Spleen (tissue), 11 donors: ENCODE results near the gene GAL3ST1. TPM values are rescaled to one million over a fixed set of nuclear protein-coding genes. Genes with fewer than 3 reads are reported as not detected.

Experiments
- DNase-seq: peaks from one replicate; pipeline ENCODE4 v3.0.0-alpha.2; 2020
- H3K27ac ChIP-seq, 8 donors: fragments of 200-600 bp; sonication (generic) in 7 of 8; 1 replicate in 4 of 8; 2 replicates in 4 of 8; pipeline versions ENCODE4 v1.5.0 to v1.8.0; 2016 to 2021; ENCODE audit warnings: inconsistent platforms in 4 of 8, mild to moderate bottlenecking in 4 of 8, moderate library complexity in 1 of 8
- H3K27me3 ChIP-seq, 7 donors: fragments of 200-600 bp; sonication (generic) in 6 of 7; replicated peaks in 1 of 7; 1 replicate in 4 of 7; 2 replicates in 3 of 7; pipeline versions ENCODE4 v1.5.0 to v1.8.0; 2016 to 2021; ENCODE audit warnings: inconsistent platforms in 3 of 7, mild to moderate bottlenecking in 1 of 7
- H3K36me3 ChIP-seq, 6 donors: fragments of 200-600 bp; sonication (generic) in 5 of 6; 1 replicate in 4 of 6; 2 replicates in 2 of 6; pipeline versions ENCODE4 v1.5.0 to v1.8.0; 2016 to 2021; ENCODE audit warnings: inconsistent platforms in 2 of 6
- H3K4me1 ChIP-seq, 6 donors: fragments of 200-600 bp; sonication (generic) in 5 of 6; 1 replicate in 3 of 6; 2 replicates in 3 of 6; pipeline versions ENCODE4 v1.5.0 to v1.8.0; 2016 to 2021; ENCODE audit warnings: inconsistent platforms in 3 of 6
- H3K4me3 ChIP-seq, 8 donors: fragments of 200-600 bp; sonication (generic) in 7 of 8; 1 replicate in 4 of 8; 2 replicates in 4 of 8; pipeline versions ENCODE4 v1.5.0 to v1.8.0; 2016 to 2021; ENCODE audit warnings: inconsistent platforms in 4 of 8, mild to moderate bottlenecking in 4 of 8, moderate library complexity in 2 of 8
- H3K9me3 ChIP-seq, 8 donors: fragments of 200-600 bp; sonication (generic) in 7 of 8; 1 replicate in 4 of 8; 2 replicates in 4 of 8; pipeline versions ENCODE4 v1.5.0 to v1.8.0; 2016 to 2021; ENCODE audit warnings: inconsistent platforms in 4 of 8
- CTCF ChIP-seq, 11 experiments: fragments of 200-600 bp in 7 of 11; fragments of 450-650 bp in 4 of 11; sonication (generic) in 4 of 11; IDR thresholded peaks in 8 of 11; conservative IDR thresholded peaks in 3 of 11; 1 replicate in 7 of 11; 2 replicates in 4 of 11; pipeline versions ENCODE4 v1.4.0 to v1.8.0; 2016 to 2021; ENCODE audit warnings: antibody characterized with exemption in 11 of 11, inconsistent platforms in 4 of 11, mild to moderate bottlenecking in 1 of 11
- POLR2A ChIP-seq, 3 donors: fragments of 450-650 bp; IDR thresholded peaks; one replicate each; pipeline ENCODE4 v1.5.1; 2017; ENCODE audit warnings: antibody characterized with exemption in 3 of 3, mild to moderate bottlenecking in 1 of 3
- POLR2AphosphoS5 ChIP-seq, 3 donors: sonication (generic); formaldehyde crosslinking; IDR thresholded peaks; one replicate each; pipeline ENCODE4 v1.5.1; 2017; ENCODE audit warnings: antibody characterized with exemption in 3 of 3
- WGBS, 5 donors: extraction: QIAGEN DNeasy Blood & Tissue Kit in 3 of 5; methylation state at CpG; one replicate each; pipeline versions ENCODE4 v1.1.5 to v1.1.7; 2013 to 2018; 5-methylcytosine and 5-hydroxymethylcytosine counted together
- intact Hi-C: fragments of 100-400 bp; cut with DNase I; formaldehyde crosslinking; loops from one replicate; pipeline ENCODE4 v1.15.0; 2023; ENCODE audit warnings: low total_unique reads
- polyA plus RNA-seq, 3 donors: library from polyadenylated mRNA; stranded (reverse); fragments of 200-250 nt; gene quantifications; one replicate each; pipeline ENCODE4 v1.2.1, GENCODE V29; 2013
- total RNA-seq, 7 donors: library from RNA; depleted of rRNA in 3 of 7; stranded (reverse); fragments of >200 nt in 3 of 7; fragmentation: NEBNext Ultra II Directional in 4 of 7; extraction: Animal tissue kit (Norgen Biotek cat#: 25700) in 4 of 7; gene quantifications; one replicate each; pipeline versions ENCODE4 v1.1.0 to v1.2.1, GENCODE V29; 2016 to 2021
- donor health status: healthy with polysubstance abuse.
- donor health status: DM: no; HTN: no; CAD: no; lungs with moderate emphysema.
- donor health status: DM: no; HTN: no; CAD: no.
- donor health status: Bipolar disorder and iron deficiency.
- donor health status: healthy.
- donor health status: DM: no; HTN: no; CAD: no.
- donor health status: DM: yes; HTN: yes; CAD: no.

Gene GAL3ST1
- total and polyA plus RNA-seq, 10 donors: 0.15 to 2.1 (median 0.51) TPM; not detected in 5

GRCh38 chr22:30603801-30604200 is 29.3 kb upstream of the GAL3ST1 start:
- H3K4me1 ChIP-seq: peaks cover 20 to 39% (median 36%) of the 10 kb centered on the region in 6 donors
- intact Hi-C loops: no loop called here
- DNase-seq: no peak
- 84 to 88% (median 86%) methylated on average over 3 of the region's 3 CpGs for WGBS, 5 donors
- no peak overlapping the region for H3K27ac ChIP-seq
- H3K27me3 ChIP-seq: no peaks in the 10 kb centered on the region
- H3K36me3 ChIP-seq: peaks cover 0 to 9% (median 0%) of the 10 kb centered on the region in 6 donors
- TF ChIP-seq CTCF (IDR thresholded peaks at IDR 0.05 in 8 of 11, conservative IDR thresholded peaks at IDR 0.05 in 3 of 11) (no peak), POLR2A (IDR thresholded peaks at IDR 0.05) (no peak), POLR2AphosphoS5 (IDR thresholded peaks at IDR 0.05) (no peak)
- H3K9me3 ChIP-seq: no peaks in the 10 kb centered on the region
- no peak overlapping the region for H3K4me3 ChIP-seq

GRCh38 chr22:30602049-30602448 is 27.6 kb upstream of the GAL3ST1 start:
- H3K27ac ChIP-seq: no peak overlapping the region
- 48 to 67% (median 59%) methylated on average over 3 of the region's 3 CpGs for WGBS, 5 donors
- TF ChIP-seq CTCF (IDR thresholded peaks at IDR 0.05 in 8 of 11, conservative IDR thresholded peaks at IDR 0.05 in 3 of 11): peak in 1 of 11 experiments; percentile 25
- TF ChIP-seq POLR2A (IDR thresholded peaks at IDR 0.05): no peak
- no peaks in the 10 kb centered on the region for H3K27me3 ChIP-seq
- H3K36me3 ChIP-seq: peaks cover 0 to 9% (median 0%) of the 10 kb centered on the region in 6 donors
- DNase-seq: no peak
- H3K4me1 ChIP-seq: peaks cover 7 to 21% (median 18%) of the 10 kb centered on the region in 6 donors
- H3K4me3 ChIP-seq: no peak overlapping the region
- no peaks in the 10 kb centered on the region for H3K9me3 ChIP-seq
- intact Hi-C loops: no loop called here

- Histone ChIP-seq H3K27me3 (no peaks in the 10 kb centered on the region), H3K4me1 (peaks cover 7 to 16% (median 13%) of the 10 kb centered on the region in 6 donors), H3K9me3 (no peaks in the 10 kb centered on the region), H3K27ac (no peak overlapping the region), H3K4me3 (no peak overlapping the region), H3K36me3 (peaks cover 0 to 9% (median 0%) of the 10 kb centered on the region in 6 donors)
- WGBS, 5 donors: 84 to 91% (median 86%) methylated on average over 5 of the region's 5 CpGs
- intact Hi-C loops: no loop called here
- TF ChIP-seq CTCF (IDR thresholded peaks at IDR 0.05 in 8 of 11, conservative IDR thresholded peaks at IDR 0.05 in 3 of 11) (no peak), POLR2AphosphoS5 (IDR thresholded peaks at IDR 0.05) (no peak), POLR2A (IDR thresholded peaks at IDR 0.05) (no peak)
- DNase-seq: no peak
These were observed 27.0 kb upstream of the GAL3ST1 start for GRCh38 chr22:30601464-30601863.

GRCh38 chr22:30600921-30601320 is 26.5 kb upstream of the GAL3ST1 start:
- TF ChIP-seq POLR2AphosphoS5 (IDR thresholded peaks at IDR 0.05) (no peak), CTCF (IDR thresholded peaks at IDR 0.05 in 8 of 11, conservative IDR thresholded peaks at IDR 0.05 in 3 of 11) (no peak), POLR2A (IDR thresholded peaks at IDR 0.05) (no peak)
- intact Hi-C loops: no loop called here
- H3K4me1 ChIP-seq: peaks cover 3 to 10% (median 8%) of the 10 kb centered on the region in 6 donors

More at GRCh38 chr22:30600921-30601320, 26.5 kb upstream of the GAL3ST1 start:
- Histone ChIP-seq H3K9me3 (no peaks in the 10 kb centered on the region), H3K36me3 (peaks cover 0 to 9% (median 0%) of the 10 kb centered on the region in 6 donors), H3K4me3 (no peak overlapping the region), H3K27me3 (no peaks in the 10 kb centered on the region), H3K27ac (no peak overlapping the region)
- 46 to 61% (median 50%) methylated on average over 3 of the region's 3 CpGs for WGBS, 5 donors
- no peak for DNase-seq
